HG03175 (cell line): ENCODE results near the gene RFTN2.
"Not testable (repeated sequence)": the region's sequence is repeated elsewhere in the genome, so short reads cannot be mapped to it uniquely, and the experiment has no call there.

Experiments
- ATAC-seq: cut with Tn5 transposase; IDR thresholded peaks from one replicate; pipeline ENCODE4 v1.9.1; 2021; ENCODE audit warnings: mild to moderate bottlenecking, moderate library complexity; ENCODE audit not compliant: unreplicated experiment

The RFTN2 gene

GRCh38 chr2:197555467-197555866 lies 119.9 kb downstream of the RFTN2 start:
- ATAC-seq: no peak

GRCh38 chr2:197551260-197551659 lies 124.1 kb downstream of the RFTN2 start:
- not testable (repeated sequence) for ATAC-seq

- no peak for ATAC-seq
These were observed 126.8 kb downstream of the RFTN2 start for GRCh38 chr2:197548582-197548981.

- no peak for ATAC-seq
These were observed 128.1 kb downstream of the RFTN2 start for GRCh38 chr2:197547163-197547900.

GRCh38 chr2:197543206-197543605 lies 132.2 kb downstream of the RFTN2 start:
- ATAC-seq: no peak

- ATAC-seq: no peak
These were observed 135.7 kb downstream of the RFTN2 start for GRCh38 chr2:197539734-197540133.

GRCh38 chr2:197538412-197538811 lies 137.0 kb downstream of the RFTN2 start:
- no peak for ATAC-seq
